ENCODE results near the gene PNLIPRP3. TPM values are rescaled to one million over a fixed set of nuclear protein-coding genes. Genes with fewer than 3 reads are reported as not detected.

The PNLIPRP3 gene
- total and polyA plus RNA-seq, 2 of the 4 experiments (the other 2 are of a cell fraction): not detected

GRCh38 chr10:116465546-116465945 lies 37.9 kb downstream of the PNLIPRP3 start:
- H2AFZ ChIP-seq (replicated peaks; ENCODE audit: low read length, poor library complexity): no peak overlapping the region
- H3K9me1 ChIP-seq (ENCODE audit: insufficient read depth, low read length): no peaks in the 10 kb centered on the region
- ChIA-PET POLR2A (ENCODE audit: unreplicated experiment) (no interaction called here), CTCF (no interaction called here)
- H3K4me3 ChIP-seq (ENCODE audit: insufficient read depth, low read depth, low read length): no peak overlapping the region
- H3K27ac ChIP-seq (ENCODE audit: insufficient read depth, low read length): no peak overlapping the region
- no peak overlapping the region for H2BK120ac ChIP-seq (ENCODE audit: low read depth, low read length)
- ATAC-seq (ENCODE audit: low read depth) (no peak), DNase-seq (no peak)
- intact Hi-C loops (cut with micrococcal nuclease): no loop called here
- no peak overlapping the region for H4K91ac ChIP-seq (ENCODE audit: insufficient read depth, low read depth, low read length)
- no peak overlapping the region for H4K5ac ChIP-seq (ENCODE audit: low read depth, low read length)
- H2BK15ac ChIP-seq (ENCODE audit: low read depth, low read length): no peak overlapping the region
- H3K27me3 ChIP-seq (ENCODE audit: control insufficient read depth, insufficient read depth, low read length): no peaks in the 10 kb centered on the region
- in situ Hi-C loops (cut with MboI; ENCODE audit: low sequenced_read_pairs): no loop called here
- no peak overlapping the region for H4K8ac ChIP-seq (ENCODE audit: low read depth in 2 of 2, low read length in 2 of 2)
- no peak overlapping the region for H3K9ac ChIP-seq (ENCODE audit: low read depth, low read length)
- no peaks in the 10 kb centered on the region for H3K4me1 ChIP-seq (ENCODE audit: control insufficient read depth, insufficient read depth, low read length)
- H3K79me1 ChIP-seq (ENCODE audit: low read depth in 1 of 2, low read length in 2 of 2): no peaks in the 10 kb centered on the region
- H3K9me3 ChIP-seq (ENCODE audit: control insufficient read depth, insufficient read depth, low read length): no peaks in the 10 kb centered on the region
- H2AK9ac ChIP-seq (replicated peaks; ENCODE audit: low read depth, low read length, poor library complexity): no peak overlapping the region
- H3K4ac ChIP-seq (ENCODE audit: low read depth, low read length): no peak overlapping the region
- BruUV-seq (replicated peaks): no TSS peak
- no peak overlapping the region for H2AK5ac ChIP-seq (ENCODE audit: low read depth, low read length)
- dilution Hi-C loops (cut with HindIII; ENCODE audit: low sequenced_read_pairs, unreplicated experiment): no loop called here
- no peak overlapping the region for H3K4me2 ChIP-seq (ENCODE audit: low read depth, low read length)
- TF ChIP-seq MXI1 (IDR thresholded peaks at IDR 0.05; ENCODE audit: borderline replicate concordance, low read depth, low read length): no peak
- TF ChIP-seq MAFK (IDR thresholded peaks at IDR 0.05; ENCODE audit: low read depth, low read length): no peak
- no peak for TF ChIP-seq RFX5 (IDR thresholded peaks at IDR 0.05; ENCODE audit: low read depth, low read length)
- no peak for TF ChIP-seq RAD21 (IDR thresholded peaks at IDR 0.05; ENCODE audit: low read length)
- no peak for TF ChIP-seq NFE2L2 (IDR thresholded peaks at IDR 0.05; ENCODE audit: low read depth, low read length)
- no peak overlapping the region for H3K23ac ChIP-seq (ENCODE audit: low read depth, low read length)
- H3K18ac ChIP-seq (ENCODE audit: low read depth, low read length): no peak overlapping the region
- no peaks in the 10 kb centered on the region for H4K20me1 ChIP-seq (ENCODE audit: insufficient read depth, low read length)
- no peak overlapping the region for H2BK20ac ChIP-seq (ENCODE audit: low read depth, low read length)
- no CpG with 5 or more reads among the region's 3 CpGs for WGBS, 2 experiments (ENCODE audit: extremely low coverage in 2 of 2, insufficient read length in 1 of 2)
- H2BK5ac ChIP-seq (ENCODE audit: low read depth, low read length, poor library complexity, severe bottlenecking): no peak overlapping the region
- no peak overlapping the region for H3K14ac ChIP-seq (replicated peaks; ENCODE audit: low read depth, low read length)
- H3K36me3 ChIP-seq (ENCODE audit: control insufficient read depth, insufficient read depth, low read length): no peaks in the 10 kb centered on the region
- H3K56ac ChIP-seq (ENCODE audit: extremely low read depth, insufficient read depth, low read length): no peak overlapping the region
